Panc1 (cell line): Measurements from ENCODE around the gene LMTK2. TPM values are rescaled to one million over a fixed set of nuclear protein-coding genes. Genes with fewer than 3 reads are reported as not detected.

Experiments used
- ATAC-seq: fragments of 200-7000 bp; cut with Tn5 transposase; 2 replicates; pipeline ENCODE4 v1.9.1; 2020; ENCODE audit warnings: mild to moderate bottlenecking, moderate library complexity
- BruUV-seq: library from RNA; stranded (reverse); fragments of 400-500 nt; replicated peaks from 2 replicates; lab custom pipeline; 2021; lab: Mats Ljungman, UMichigan
- CTCF ChIA-PET: fragments of 300-600 bp; sonication (Branson Sonifier 250); formaldehyde crosslinking; loops from one replicate; lab custom pipeline; 2022; ENCODE audit warnings: antibody characterized with exemption; lab: Charles Lee
- POLR2A ChIA-PET: fragments of 300-600 bp; sonication (Branson Sonifier 250); formaldehyde crosslinking; loops from one replicate; lab custom pipeline; 2022; ENCODE audit warnings: antibody characterized with exemption; lab: Charles Lee
- DNase-seq: peaks from one replicate; pipeline ENCODE4 v3.0.0-alpha.2; 2010; ENCODE audit warnings: low read depth, low spot score
- H3K27ac ChIP-seq: 2 replicates; pipeline ENCODE4 v1.5.1; 2011; ENCODE audit warnings: mild to moderate bottlenecking, low read length, inconsistent platforms
- H3K27me3 ChIP-seq: fragments of 200-500 bp; sonication (Bioruptor generic); 2 replicates; pipeline ENCODE4 v1.6.0; 2014; ENCODE audit warnings: low read length, inconsistent platforms; ENCODE audit not compliant: control insufficient read depth, insufficient read depth
- H3K36me3 ChIP-seq: fragments of 200-500 bp; sonication (Bioruptor generic); 2 replicates; pipeline ENCODE4 v1.5.1; 2014; ENCODE audit warnings: inconsistent platforms, mild to moderate bottlenecking, low read length, moderate library complexity; ENCODE audit not compliant: control insufficient read depth, insufficient read depth
- H3K4me1 ChIP-seq: 2 replicates; pipeline ENCODE4 v1.5.1; 2011; ENCODE audit warnings: inconsistent platforms, mild to moderate bottlenecking, low read length, moderate library complexity; ENCODE audit not compliant: control insufficient read depth, insufficient read depth
- H3K4me3 ChIP-seq, 2 experiments: 2 replicates each; pipeline ENCODE4 v1.5.1; 2011 to 2012; ENCODE audit warnings: low read depth in 2 of 2, low read length in 2 of 2, mild to moderate bottlenecking in 2 of 2, inconsistent platforms in 1 of 2, moderate library complexity in 1 of 2
- H3K9me3 ChIP-seq: fragments of 200-500 bp; sonication (Bioruptor generic); 2 replicates; pipeline ENCODE4 v1.5.1; 2014; ENCODE audit warnings: low read depth, mild to moderate bottlenecking, inconsistent platforms, low read length, moderate library complexity; ENCODE audit not compliant: control insufficient read depth, insufficient read depth
- CTCF ChIP-seq: fragments of 450-650 bp; IDR thresholded peaks from 2 replicates; pipeline ENCODE4 v1.5.1; 2017; ENCODE audit warnings: mild to moderate bottlenecking
- POLR2AphosphoS5 ChIP-seq: IDR thresholded peaks from 2 replicates; pipeline ENCODE4 v1.6.1; 2012; ENCODE audit warnings: mild to moderate bottlenecking, low read depth, low read length, moderate library complexity
- REST ChIP-seq, 2 experiments: IDR thresholded peaks; 2 replicates each; pipeline ENCODE4 v1.6.1; 2011 to 2012; ENCODE audit warnings: low read depth in 2 of 2, control low read depth in 1 of 2, low read length in 1 of 2, mild to moderate bottlenecking in 1 of 2, moderate library complexity in 1 of 2; ENCODE audit not compliant: insufficient read depth in 1 of 2
- SIN3A ChIP-seq: IDR thresholded peaks from 2 replicates; pipeline ENCODE4 v1.6.1; 2012; ENCODE audit warnings: low read depth, mild to moderate bottlenecking, low read length, moderate library complexity, borderline replicate concordance; ENCODE audit not compliant: insufficient read depth
- TCF7L2 ChIP-seq: IDR thresholded peaks from 2 replicates; pipeline ENCODE4 v1.6.1; 2011; ENCODE audit warnings: mild to moderate bottlenecking, low read depth, low read length, inconsistent platforms
- in situ Hi-C: cut with HindIII; loops from 2 replicates; pipeline ENCODE4 v1.10.0; 2016; ENCODE audit warnings: low sequenced_read_pairs, low pct_unique_long_range_greater_than_20kb
- intact Hi-C: fragments of 100-400 bp; cut with micrococcal nuclease; formaldehyde crosslinking; loops from one replicate; pipeline ENCODE4 v1.10.0; 2022; ENCODE audit not compliant: unreplicated experiment
- total RNA-seq: library from RNA; stranded (reverse); gene quantifications from one replicate; pipeline ENCODE4 v1.2.1, GENCODE V29; 2021; ENCODE audit not compliant: unreplicated experiment

LMTK2 gene
- total RNA-seq, 1 experiment from 2014 or later, result 25.4 TPM

GRCh38 chr7:98231493-98232262 lies 125.0 kb downstream of the LMTK2 start:
- no TSS peak for BruUV-seq
- no peak for TF ChIP-seq CTCF
- no peak for TF ChIP-seq POLR2AphosphoS5
- TF ChIP-seq SIN3A, result no peak
- no peak for TF ChIP-seq TCF7L2
- no peak for TF ChIP-seq REST (IDR thresholded peaks at IDR 0.05; ENCODE audit: insufficient read depth in 1 of 2, low read depth in 2 of 2, low read length in 1 of 2)
- Histone ChIP-seq H3K9me3 (no peaks in the 10 kb centered on the region), H3K27me3 (no peaks in the 10 kb centered on the region), H3K27ac (no peak overlapping the region), H3K36me3 (no peaks in the 10 kb centered on the region), H3K4me3 (no peak overlapping the region), H3K4me1 (no peaks in the 10 kb centered on the region)
- ATAC-seq (no peak), DNase-seq (no peak)
- intact Hi-C loops (loop anchor here (10.0 kb wide), 1 partner anchor 207 kb away; no protein-coding TSS in a partner anchor), in situ Hi-C loops (no loop called here)
- POLR2A ChIA-PET, result no interaction called here
- CTCF ChIA-PET, result no interaction called here

- no peak overlapping the region for H3K4me3 ChIP-seq
- H3K9me3 ChIP-seq, result no peaks in the 10 kb centered on the region
- H3K4me1 ChIP-seq, result no peaks in the 10 kb centered on the region
- intact Hi-C loops (loop anchor here (10.0 kb wide), 1 partner anchor 207 kb away; no protein-coding TSS in a partner anchor), in situ Hi-C loops (no loop called here)
- CTCF ChIA-PET, result no interaction called here
- no peak overlapping the region for H3K27ac ChIP-seq
- H3K27me3 ChIP-seq, result no peaks in the 10 kb centered on the region
- no TSS peak for BruUV-seq
- no peaks in the 10 kb centered on the region for H3K36me3 ChIP-seq
- DNase-seq (no peak), ATAC-seq (no peak)
- TF ChIP-seq SIN3A (no peak), POLR2AphosphoS5 (no peak), TCF7L2 (no peak), REST (IDR thresholded peaks at IDR 0.05; ENCODE audit: insufficient read depth in 1 of 2, low read depth in 2 of 2, low read length in 1 of 2) (no peak), CTCF (no peak)
- POLR2A ChIA-PET, result no interaction called here
Measured at GRCh38 chr7:98232263-98232585, 125.6 kb downstream of the LMTK2 start.
